Dermis blood vessel endothelial cell (primary cell): ENCODE data around the gene CD96. TPM values are rescaled to one million over a fixed set of nuclear protein-coding genes. Genes with fewer than 3 reads are reported as not detected.
A peak's percentile ranks its signal among the peaks of the same experiment; 100 is the strongest.
"Not testable (repeated sequence)": the region's sequence is repeated elsewhere in the genome, so short reads cannot be mapped to it uniquely, and the experiment has no call there.

Experiments
- DNase-seq: peaks from one replicate; pipeline ENCODE4 v3.0.0; 2010
- total RNA-seq: library from RNA; depleted of rRNA; stranded (reverse); fragments of >200 nt; gene quantifications from 2 replicates; pipeline ENCODE4 v1.2.3, GENCODE V29; 2014

CD96 gene, protein sequence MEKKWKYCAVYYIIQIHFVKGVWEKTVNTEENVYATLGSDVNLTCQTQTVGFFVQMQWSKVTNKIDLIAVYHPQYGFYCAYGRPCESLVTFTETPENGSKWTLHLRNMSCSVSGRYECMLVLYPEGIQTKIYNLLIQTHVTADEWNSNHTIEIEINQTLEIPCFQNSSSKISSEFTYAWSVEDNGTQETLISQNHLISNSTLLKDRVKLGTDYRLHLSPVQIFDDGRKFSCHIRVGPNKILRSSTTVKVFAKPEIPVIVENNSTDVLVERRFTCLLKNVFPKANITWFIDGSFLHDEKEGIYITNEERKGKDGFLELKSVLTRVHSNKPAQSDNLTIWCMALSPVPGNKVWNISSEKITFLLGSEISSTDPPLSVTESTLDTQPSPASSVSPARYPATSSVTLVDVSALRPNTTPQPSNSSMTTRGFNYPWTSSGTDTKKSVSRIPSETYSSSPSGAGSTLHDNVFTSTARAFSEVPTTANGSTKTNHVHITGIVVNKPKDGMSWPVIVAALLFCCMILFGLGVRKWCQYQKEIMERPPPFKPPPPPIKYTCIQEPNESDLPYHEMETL
- total RNA-seq = not detected in 2 replicates

DNA sequence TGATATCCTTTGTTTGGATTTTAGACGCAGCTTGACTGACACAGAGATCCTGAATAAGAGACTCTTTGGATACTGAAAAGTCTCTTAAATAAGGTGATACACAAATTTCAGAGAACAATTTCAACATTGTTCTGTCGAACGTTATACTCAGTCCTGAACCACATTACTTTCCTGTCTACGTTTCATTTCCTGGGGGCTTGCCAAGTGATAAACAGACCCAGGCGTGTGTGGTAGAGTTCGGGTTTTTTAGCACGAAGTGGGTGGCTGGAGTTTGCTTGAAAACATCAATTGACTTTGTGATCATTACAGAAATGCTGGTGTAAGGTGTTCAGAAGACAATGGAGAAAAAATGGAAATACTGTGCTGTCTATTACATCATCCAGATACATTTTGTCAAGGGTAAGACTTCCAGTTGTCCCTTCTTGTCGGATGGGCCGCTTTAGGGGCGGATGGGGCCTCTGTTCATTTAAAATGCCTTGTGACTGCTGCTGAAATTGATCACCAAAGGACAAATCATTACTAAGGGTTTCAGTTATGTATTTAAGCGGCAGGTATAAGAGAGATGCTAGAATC lies at the start of gene CD96:
CD96 (plus strand) TSS at position 287 of the 573 bp plus-strand sequence; CDS start at position 339, 52 bp downstream.
- no peak for DNase-seq

DNA sequence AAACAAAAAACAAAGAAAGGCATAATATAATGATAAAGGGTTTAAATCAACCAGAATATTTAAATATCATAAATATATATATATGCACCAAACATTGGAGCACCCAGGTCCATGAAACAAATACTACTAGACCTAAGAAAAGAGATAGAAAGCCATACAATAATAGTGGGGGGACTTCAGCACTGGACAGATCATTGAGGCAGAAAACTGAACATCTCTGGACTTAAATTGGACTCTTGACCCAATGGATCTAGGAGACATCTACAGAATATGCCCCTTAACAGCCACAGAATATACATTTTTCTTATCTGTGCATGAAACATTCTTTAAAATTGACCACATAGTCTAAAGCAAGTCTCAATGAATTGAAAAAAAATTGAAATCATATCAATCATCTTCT lies 48.7 kb upstream of the CD96 start:
- DNase-seq = no peak

DNA sequence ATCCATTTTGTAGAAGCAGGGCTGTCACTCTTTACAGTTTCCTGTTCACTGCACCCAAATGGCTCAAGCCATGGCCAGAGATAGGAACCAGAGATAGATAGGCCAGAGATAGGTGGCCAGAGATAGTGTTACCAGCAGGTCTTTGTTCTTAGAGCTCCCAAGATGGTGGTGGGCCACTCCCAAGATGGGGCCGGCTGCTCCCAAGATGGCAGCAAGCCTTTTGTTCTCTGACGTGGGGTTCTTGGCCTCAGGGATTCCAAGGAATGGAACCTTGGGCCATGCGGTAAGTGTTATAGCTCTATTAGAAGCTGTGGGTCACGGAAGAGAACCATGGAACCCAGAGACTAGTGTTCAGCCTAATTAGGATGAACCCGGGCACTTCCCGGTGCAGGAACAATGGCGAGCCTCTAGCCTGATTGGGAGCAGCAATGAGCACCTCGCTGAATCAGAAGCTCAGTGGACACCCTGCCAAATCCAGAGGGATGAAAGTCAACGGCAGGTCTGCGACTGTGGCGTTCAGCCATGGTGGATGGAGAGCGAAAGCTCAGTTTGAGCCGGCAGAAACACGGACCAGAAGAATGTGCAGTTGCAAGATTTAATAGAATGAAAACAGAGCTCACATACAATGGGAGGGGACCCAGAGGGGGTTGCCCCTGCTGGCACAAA lies 45.0 kb upstream of the CD96 start:
- no peak for DNase-seq

DNA sequence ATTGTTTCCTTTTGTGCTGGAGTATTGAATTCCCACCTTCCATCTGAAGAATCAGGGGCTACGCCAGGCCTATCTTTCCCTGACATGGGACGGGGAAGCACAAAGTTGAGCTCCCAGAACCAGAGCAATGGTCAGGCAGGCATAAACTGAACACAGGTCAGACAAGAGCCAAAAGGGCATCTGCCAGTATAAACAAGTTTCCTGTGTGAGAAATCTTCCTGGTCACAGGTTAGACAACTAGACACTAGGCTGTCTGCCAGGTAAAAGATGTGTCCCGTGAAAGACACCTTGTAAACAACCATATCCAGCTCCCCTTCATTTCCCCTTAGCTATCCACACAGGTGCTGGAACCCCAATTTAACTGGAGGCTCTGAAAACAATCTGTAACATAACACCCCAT lies 44.0 kb upstream of the CD96 start:
- no peak for DNase-seq

DNA sequence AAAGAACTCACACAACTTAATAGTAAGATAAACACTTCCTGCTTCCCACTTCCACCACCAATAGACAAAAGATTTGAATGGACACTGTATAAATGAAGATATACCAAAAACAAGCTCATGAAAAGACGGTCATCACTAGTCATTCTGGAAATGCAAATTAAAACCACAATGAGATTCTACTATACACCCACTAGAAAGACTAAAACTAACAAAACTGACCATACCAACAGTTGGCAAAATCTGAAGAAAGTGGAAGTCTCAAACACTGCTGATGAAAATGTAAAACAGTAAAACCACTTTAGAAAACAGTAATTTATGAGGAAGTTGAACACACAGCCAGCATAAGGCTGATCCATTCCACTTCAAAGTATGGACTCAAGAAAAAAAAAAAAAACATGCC lies 35.6 kb upstream of the CD96 start:
- no peak for DNase-seq

DNA sequence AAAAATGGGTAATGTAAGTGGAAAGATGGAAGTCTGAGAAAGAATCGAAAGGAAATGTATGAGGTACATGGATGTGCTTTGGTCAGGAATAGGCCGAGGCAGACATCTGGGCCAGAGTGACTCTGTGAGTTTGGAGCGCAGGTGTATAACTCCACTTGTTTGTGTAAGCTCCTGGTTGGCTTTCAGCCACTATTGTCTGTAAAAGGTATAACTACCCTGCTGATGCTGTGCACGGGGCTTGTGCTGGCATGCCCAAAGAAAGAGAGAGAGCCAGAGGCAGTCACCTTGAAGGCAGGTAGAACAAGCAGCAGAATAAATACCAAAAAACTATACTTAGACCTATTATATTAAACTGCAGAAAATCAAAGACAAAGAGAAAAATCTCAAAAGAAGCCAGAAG lies 32.7 kb upstream of the CD96 start:
- DNase-seq = no peak

DNA sequence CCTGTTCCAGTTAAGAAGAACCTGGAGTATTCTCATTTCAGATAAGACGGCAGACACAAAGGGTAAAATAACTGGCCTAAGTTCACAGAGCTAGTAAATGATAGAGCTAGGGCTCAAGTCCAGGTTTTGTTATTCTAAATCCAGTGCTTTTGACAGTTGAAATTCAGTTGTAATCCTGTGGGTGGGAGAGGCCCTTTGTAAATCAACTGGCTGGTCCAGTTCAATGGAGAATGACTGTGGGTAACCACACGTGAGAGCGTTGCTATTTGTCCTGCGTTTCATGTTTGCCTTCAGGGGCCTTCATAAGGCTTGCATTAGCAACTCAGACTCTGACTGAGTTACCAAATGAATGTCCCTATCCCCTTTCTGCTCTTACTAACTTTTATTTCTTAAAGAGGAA lies 24.2 kb upstream of the CD96 start:
- no peak for DNase-seq

DNA sequence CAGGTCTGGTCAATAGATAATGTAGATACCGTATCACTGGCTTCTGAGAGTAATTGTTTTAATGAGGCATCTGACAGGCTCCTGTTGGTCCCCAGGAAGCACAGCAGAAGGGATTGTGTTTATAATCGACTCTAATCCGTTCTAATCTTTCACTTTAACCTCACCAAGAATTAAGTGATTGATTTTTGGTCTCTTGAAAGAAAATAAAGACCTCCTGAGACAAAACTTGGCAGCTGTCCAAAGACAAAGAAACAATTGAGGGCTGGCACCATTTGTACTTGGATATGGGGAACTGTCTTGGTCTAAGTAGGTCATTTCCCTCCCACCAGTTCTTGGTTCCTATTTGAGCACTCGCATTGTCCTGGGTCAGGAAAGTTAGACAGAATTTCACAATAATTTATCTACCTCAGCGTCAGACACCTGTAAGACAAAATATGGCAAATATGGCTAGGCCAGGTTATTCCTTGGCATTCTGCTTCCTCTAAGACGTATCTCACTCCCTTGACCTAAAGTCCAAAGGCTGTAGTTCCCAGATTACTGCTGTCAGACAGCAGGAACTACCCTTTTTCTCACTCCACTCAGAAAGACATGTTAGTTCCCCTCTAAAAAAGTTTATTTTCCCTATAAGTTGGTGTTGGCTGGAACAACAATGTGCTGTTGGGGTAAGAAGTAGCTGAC lies 22.7 kb upstream of the CD96 start:
- no peak for DNase-seq

DNA sequence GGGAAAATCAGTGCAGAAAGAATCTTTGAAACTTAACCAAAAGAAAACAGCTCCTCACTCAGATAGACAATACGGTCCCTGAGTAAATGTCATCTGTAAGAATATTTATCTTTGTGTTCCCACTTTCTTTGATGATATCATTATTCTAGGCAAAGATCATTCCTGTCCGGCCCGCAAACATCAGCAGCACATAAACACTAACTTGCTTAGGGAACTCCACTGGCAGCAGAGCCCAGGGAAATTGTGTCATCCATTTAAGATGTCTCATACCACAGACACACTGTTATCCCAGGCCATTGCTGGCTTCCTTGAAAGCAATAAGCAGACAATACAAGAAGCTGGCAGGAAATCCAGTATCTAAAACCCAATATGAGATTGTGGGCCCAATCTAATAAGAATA lies 20.1 kb upstream of the CD96 start:
- DNase-seq = no peak

DNA sequence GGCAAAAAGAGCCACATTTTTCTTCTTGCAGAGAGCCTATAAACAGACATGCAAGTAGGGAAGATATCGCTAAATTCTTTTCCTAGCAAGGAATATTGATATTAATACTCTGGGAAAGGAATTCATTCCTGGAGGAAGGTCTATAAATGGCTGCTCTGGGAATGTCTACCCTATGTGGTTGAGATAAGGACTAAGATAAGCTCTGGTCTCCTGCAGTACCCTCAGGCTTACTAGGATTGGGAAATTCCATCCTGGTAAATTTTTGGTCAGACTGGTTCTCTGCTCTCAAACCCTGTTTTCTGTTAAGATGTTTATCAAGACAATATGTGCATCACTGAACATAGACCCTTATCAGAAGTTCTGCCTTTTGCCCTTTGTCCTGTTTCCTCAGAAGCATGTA lies 17.5 kb upstream of the CD96 start:
- not testable (repeated sequence) for DNase-seq

DNA sequence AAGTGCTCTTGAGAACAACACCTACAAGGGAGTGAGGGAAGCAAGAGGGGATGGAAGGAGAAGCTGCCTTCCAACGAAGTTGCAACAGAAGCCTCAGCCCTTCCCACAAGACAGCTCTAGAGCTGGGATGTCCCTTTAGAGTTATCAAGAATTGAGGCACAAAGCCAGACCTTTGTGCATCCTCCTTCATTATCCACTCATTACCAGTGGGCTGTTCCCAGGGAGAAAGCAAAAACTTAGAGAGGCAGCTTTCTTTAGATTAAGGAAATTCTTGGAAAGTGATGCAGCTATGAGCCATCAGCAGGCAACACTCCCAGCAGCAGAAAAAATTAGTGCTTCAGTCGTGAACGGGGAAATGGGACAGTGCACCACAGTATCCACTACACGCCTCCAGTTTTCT lies 10.6 kb upstream of the CD96 start:
- DNase-seq = no peak

DNA sequence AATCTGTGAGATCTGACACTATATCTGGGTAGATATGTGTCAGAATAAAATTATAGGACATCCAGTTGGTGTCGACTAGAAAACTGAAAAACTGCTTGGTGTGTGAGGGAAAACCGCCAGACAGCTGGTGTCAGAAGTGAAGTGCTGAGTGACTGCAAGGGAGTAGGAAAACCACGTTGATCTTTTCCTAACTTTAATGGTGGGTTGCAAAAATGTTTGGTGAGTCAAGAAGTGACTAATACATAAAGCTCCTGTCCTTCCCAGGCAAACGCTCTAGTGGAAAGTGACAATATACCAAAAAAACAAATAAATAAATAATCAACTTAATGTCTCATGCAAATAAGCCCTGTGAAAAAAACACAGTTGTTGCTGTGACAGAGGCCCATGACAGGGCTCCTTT lies 7.3 kb upstream of the CD96 start:
- no peak for DNase-seq

DNA sequence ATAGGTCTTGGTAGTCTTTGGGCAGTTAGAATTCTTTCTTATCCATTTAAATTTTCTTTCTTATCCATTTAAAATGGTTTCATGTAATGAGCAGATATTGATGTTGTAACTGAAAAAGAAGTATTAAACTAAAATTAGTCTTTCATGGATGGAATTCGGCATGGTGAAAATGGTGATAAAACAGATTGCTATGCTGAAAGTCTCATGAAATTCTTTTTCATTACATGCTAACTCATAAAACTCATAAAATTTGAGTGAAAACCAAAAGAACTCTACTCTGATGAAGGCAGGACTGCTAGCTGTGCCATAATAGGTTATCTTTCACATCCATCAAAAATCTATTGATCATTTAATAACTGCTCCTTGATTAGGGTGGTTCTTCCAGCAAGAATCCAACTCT lies 3.9 kb upstream of the CD96 start:
- DNase-seq = no peak

DNA sequence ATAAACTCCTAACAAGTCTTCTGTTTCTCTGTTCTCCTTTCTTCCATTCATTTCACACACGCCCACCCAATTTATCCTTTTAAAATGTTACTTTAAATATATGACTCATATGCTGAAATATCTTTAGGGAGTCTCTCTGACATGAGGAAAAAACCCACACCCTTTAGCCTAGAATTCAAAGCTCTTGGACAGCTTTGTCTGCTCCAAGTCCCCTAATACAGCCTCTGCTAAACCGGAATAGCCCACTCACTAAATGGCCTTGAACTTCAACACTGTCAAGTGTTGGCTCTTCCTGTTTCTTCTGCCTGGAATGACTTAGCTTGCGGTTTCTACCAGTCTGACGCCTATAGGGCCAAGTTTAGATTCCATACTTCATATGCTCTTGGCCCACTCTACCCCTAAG lies 3.3 kb upstream of the CD96 start:
- no peak for DNase-seq

DNA sequence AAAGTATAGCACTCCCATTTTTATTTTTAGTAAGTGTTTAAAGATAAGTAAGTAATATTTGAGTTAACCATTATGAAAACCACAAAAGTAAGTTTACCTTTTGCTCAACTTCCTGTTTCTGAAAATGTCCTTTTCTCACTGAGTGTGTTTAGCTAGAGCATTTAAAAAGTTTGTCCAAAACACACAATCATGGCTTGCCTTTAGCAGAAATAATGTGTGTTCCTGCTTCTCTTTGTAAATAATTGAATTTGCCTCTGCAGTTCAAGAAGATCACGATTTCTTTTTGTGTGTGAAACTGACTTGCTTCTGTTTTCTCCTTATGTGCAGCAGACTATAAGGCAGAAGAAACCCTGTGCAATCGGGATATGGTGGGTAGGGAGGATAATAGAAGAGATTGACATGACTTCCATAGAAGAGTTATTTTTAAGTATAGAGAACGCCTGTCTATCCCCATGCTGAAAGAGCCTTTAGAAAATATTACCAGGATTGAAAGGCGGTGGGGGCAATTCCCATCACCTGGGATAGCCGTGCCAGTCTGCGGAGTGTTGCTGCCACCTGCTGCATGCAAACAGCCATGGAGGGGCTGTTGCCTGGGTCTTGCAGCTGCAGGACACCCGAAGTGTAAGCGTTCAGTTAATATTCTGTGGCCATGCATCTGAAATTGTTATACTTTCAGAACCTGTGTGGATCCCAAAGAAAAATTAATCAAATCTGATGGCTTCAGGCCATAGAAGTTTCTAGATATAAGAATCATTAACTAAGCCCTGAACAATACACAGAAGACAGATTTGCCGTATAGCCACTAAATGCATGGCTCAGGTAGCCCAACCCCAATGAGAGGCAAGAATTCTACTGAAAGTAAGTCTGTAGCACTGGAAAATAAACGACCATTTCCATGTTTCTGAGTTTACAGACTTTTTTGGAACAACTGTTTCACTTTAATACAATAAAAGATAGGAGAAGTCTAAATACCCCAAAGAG lies 2.4 kb upstream of the CD96 start:
- peak; percentile 29 for DNase-seq

DNA sequence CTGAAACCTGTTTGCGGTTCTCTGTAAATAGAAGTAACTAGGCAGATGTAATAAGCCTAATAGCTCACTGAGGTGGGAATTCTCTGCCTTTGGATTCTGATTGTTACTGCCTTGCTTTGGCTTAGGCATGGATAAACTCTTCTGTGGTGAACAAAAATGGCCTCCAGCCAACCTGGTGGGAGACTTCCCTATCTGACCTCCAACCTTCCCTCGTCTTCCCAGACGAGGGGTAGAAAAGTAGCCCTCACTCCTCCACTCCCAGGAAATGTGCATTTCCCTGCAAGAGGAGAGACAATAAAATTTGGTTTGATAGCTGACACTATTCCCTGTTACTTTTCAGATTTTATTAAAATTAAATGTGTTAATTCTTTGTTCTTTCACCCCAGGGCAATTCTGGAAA lies 606 bp upstream of the CD96 start:
- DNase-seq = no peak

DNA sequence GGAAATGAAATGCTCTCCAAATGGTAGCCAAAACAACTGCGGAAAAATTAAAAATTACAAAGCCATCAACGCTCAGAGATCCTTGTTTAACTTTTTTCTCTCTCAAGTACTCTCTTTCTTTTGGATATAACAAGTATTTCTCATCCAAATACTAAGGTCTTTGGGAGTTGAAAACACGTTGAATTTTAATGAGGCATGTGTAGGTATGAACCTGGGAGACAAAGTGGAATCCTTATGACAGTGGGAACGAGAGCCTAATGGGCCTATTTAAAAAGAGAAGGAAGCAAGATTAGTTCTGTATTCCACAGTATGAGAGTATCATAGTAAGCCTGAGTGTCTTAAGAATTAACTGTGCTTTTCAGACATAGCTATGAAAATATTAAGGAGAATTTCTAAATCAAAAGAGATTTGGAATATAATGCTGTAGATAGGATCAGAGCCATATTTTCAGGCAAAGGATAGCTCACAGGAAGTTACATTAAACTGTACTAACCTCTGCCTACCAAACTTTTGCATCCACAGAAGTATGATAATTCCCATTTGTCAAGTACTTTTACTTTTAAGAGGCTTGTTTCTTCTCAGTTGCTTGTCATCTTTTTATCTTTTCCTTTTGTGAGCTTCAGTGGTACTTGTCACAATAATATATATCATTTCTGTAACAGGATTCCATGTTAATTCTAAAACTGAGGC lies 759 bp downstream of the CD96 start:
- no peak for DNase-seq

DNA sequence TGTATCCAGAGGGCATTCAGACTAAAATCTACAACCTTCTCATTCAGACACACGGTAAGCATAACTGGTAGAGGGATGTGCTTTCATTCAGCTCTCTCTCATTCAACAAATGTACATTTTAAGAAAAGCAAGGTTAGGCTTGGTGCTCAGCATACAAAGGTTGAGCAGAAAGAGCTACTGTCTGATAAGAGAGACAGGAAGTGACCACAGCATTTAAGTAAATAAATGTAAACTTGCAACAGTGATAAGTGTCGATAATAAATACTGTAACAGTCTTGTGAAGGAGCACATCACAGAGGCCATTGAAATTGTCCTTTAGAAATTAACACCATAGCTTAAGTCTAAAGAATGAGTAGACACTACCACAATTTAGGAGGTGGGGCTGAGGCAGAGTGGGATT lies 3.4 kb downstream of the CD96 start:
- no peak for DNase-seq

DNA sequence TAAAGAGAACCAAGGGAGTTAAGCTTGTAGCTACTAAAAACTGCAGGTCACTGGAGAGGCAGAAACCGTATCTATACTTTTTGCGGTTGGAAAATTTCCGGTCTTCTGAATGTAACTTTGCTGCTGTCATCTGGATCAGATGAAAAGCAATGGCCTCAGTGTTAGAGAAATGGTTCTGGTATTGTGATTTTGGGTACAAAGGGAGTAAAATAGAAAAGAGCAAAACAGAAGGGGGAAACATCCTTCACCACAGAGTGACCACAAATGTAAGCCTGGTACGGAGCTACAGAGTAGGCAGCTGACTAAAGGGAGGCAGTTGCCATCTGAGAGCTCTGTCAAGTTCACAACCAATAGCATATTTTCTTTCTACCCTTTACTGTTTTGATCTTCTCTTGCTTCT lies 5.6 kb downstream of the CD96 start:
- no peak for DNase-seq

DNA sequence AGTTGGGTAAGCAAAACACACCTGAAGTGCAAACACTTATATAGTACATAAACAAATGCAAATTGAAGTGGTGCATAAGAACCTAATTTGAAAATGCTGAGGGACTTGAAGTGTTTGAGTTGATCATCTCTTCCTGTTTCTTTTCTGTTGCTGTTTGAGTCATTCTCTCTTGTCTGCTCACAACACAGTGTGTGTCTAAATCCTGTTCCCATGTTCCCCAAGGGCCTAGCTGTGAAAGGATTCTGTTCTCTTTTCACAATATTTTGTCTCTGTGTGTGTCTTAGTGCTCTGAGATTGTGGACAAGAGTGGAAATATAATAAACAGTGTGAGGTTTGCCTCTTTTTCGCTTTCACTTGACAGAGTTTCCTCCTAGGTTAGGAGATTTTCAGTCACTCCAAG lies 6.1 kb downstream of the CD96 start:
- no peak for DNase-seq

DNA sequence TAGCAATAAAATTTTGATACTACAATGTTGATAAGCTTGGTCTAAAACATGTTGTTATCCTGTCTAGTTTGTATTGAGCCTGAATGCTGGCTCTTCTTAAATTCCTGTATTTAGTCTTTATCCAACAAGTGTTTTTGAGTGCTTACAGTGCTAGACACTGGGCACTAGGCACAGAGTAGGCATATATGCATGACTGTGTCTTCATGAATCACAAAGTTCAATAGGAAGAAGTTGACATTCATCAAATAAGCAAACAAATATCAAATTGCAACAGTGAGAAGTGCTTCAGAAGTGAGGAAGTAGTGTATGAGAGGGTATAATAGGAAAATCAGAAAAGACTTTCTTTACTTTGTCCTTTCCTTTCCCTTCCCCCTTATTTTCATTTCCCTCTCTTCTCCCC lies 6.8 kb downstream of the CD96 start:
- no peak for DNase-seq
